ENCODE data around the gene FRAS1. TPM values are rescaled to one million over a fixed set of nuclear protein-coding genes. Genes with fewer than 3 reads are reported as not detected.

FRAS1 gene
- total and polyA plus RNA-seq, 2 donors (not counting 1 experiment from before 2014, with no cell fraction given): 0.03 to 0.12 TPM

GRCh38 chr4:78286281-78286680 lies 229.2 kb downstream of the FRAS1 start:
- H3K4me2 ChIP-seq (replicated peaks; ENCODE audit: low read depth, low read length, poor library complexity, severe bottlenecking): no peak overlapping the region
- no peaks in the 10 kb centered on the region for H3K36me3 ChIP-seq (replicated peaks in 1 of 2; ENCODE audit: control extremely low read depth in 1 of 2, control insufficient read depth in 1 of 2, extremely low read depth in 1 of 2, insufficient read depth in 2 of 2, low read length in 1 of 2)
- CTCF ChIA-PET: no interaction called here
- no peak overlapping the region for H2AFZ ChIP-seq (ENCODE audit: insufficient read depth, low read depth, low read length, poor library complexity, severe bottlenecking)
- no peak for TF ChIP-seq CTCF (IDR thresholded peaks at IDR 0.05)
- no peak for TF ChIP-seq EZH2 (IDR thresholded peaks at IDR 0.05; ENCODE audit: borderline replicate concordance, insufficient read depth, low read depth, low read length, poor library complexity, severe bottlenecking)
- peaks cover 3% of the 10 kb centered on the region for H3K9me3 Mint-ChIP-seq (ENCODE audit: insufficient read depth)
- POLR2A ChIA-PET: no interaction called here
- H4K20me1 ChIP-seq (ENCODE audit: control insufficient read depth, insufficient read depth, low read length, poor library complexity, severe bottlenecking): no peaks in the 10 kb centered on the region
- no peaks in the 10 kb centered on the region for H3K9me3 ChIP-seq (ENCODE audit: control extremely low read depth in 1 of 3, control insufficient read depth in 2 of 3, insufficient read depth in 1 of 3, low read length in 2 of 3)
- H3K4me3 Mint-ChIP-seq: no peak overlapping the region
- intact Hi-C loops (cut with micrococcal nuclease): no loop called here
- H3K27me3 ChIP-seq (replicated peaks in 1 of 4; ENCODE audit: control extremely low read depth in 1 of 4, control insufficient read depth in 3 of 4, insufficient read depth in 4 of 4, low read length in 3 of 4): no peaks in the 10 kb centered on the region
- 98% methylated on average over 5 of the region's 5 CpGs for WGBS (ENCODE audit: insufficient coverage)
- H3K4me3 ChIP-seq (ENCODE audit: control extremely low read depth in 1 of 5, extremely low read depth in 1 of 5, insufficient read depth in 1 of 5, low read depth in 2 of 5, low read length in 4 of 5): no peak overlapping the region
- no peak overlapping the region for H3K27ac Mint-ChIP-seq
- DNase-seq (no peak), ATAC-seq (ENCODE audit: low read depth) (no peak)
- H3K9ac ChIP-seq (ENCODE audit: low read length): no peak overlapping the region
- no peaks in the 10 kb centered on the region for H3K79me2 ChIP-seq (ENCODE audit: control insufficient read depth, insufficient read depth, low read length)
- no peaks in the 10 kb centered on the region for H3K4me1 ChIP-seq (ENCODE audit: control insufficient read depth in 2 of 2, insufficient read depth in 2 of 2, low read length in 2 of 2)
- H3K4me1 Mint-ChIP-seq: no peaks in the 10 kb centered on the region
- no peak overlapping the region for H3K27ac ChIP-seq (ENCODE audit: low read length in 2 of 2)
- peaks cover 12% of the 10 kb centered on the region for H3K27me3 Mint-ChIP-seq

- H3K9ac ChIP-seq (ENCODE audit: low read length): no peak overlapping the region
- H3K9me3 ChIP-seq (ENCODE audit: control extremely low read depth in 1 of 3, control insufficient read depth in 2 of 3, insufficient read depth in 1 of 3, low read length in 2 of 3): no peaks in the 10 kb centered on the region
- Mint-ChIP-seq H3K4me1 (no peaks in the 10 kb centered on the region), H3K4me3 (no peak overlapping the region), H3K9me3 (ENCODE audit: insufficient read depth) (peaks cover 3% of the 10 kb centered on the region), H3K27ac (no peak overlapping the region), H3K27me3 (peaks cover 5% of the 10 kb centered on the region)
- intact Hi-C loops (cut with micrococcal nuclease): no loop called here
- DNase-seq (no peak), ATAC-seq (ENCODE audit: low read depth) (no peak)
- no peaks in the 10 kb centered on the region for H3K4me1 ChIP-seq (ENCODE audit: control insufficient read depth in 2 of 2, insufficient read depth in 2 of 2, low read length in 2 of 2)
- no peak overlapping the region for H2AFZ ChIP-seq (ENCODE audit: insufficient read depth, low read depth, low read length, poor library complexity, severe bottlenecking)
- CTCF ChIA-PET: no interaction called here
- no CpG with 5 or more reads among the region's 2 CpGs for WGBS (ENCODE audit: insufficient coverage)
- POLR2A ChIA-PET: no interaction called here
- TF ChIP-seq EZH2 (IDR thresholded peaks at IDR 0.05; ENCODE audit: borderline replicate concordance, insufficient read depth, low read depth, low read length, poor library complexity, severe bottlenecking) (no peak), CTCF (IDR thresholded peaks at IDR 0.05) (no peak)
- H3K79me2 ChIP-seq (ENCODE audit: control insufficient read depth, insufficient read depth, low read length): no peaks in the 10 kb centered on the region
- no peaks in the 10 kb centered on the region for H3K36me3 ChIP-seq (replicated peaks in 1 of 2; ENCODE audit: control extremely low read depth in 1 of 2, control insufficient read depth in 1 of 2, extremely low read depth in 1 of 2, insufficient read depth in 2 of 2, low read length in 1 of 2)
- H3K27ac ChIP-seq (ENCODE audit: low read length in 2 of 2): no peak overlapping the region
- no peak overlapping the region for H3K4me2 ChIP-seq (replicated peaks; ENCODE audit: low read depth, low read length, poor library complexity, severe bottlenecking)
- no peaks in the 10 kb centered on the region for H4K20me1 ChIP-seq (ENCODE audit: control insufficient read depth, insufficient read depth, low read length, poor library complexity, severe bottlenecking)
- no peaks in the 10 kb centered on the region for H3K27me3 ChIP-seq (replicated peaks in 1 of 4; ENCODE audit: control extremely low read depth in 1 of 4, control insufficient read depth in 3 of 4, insufficient read depth in 4 of 4, low read length in 3 of 4)
- no peak overlapping the region for H3K4me3 ChIP-seq (ENCODE audit: control extremely low read depth in 1 of 5, extremely low read depth in 1 of 5, insufficient read depth in 1 of 5, low read depth in 2 of 5, low read length in 4 of 5)
Observed at GRCh38 chr4:78288327-78288726, 231.2 kb downstream of the FRAS1 start.
